ENCODE data around the gene PDK3. TPM values are rescaled to one million over a fixed set of nuclear protein-coding genes. Genes with fewer than 3 reads are reported as not detected.

Gene PDK3
- total RNA-seq = 12.6 TPM

DNA sequence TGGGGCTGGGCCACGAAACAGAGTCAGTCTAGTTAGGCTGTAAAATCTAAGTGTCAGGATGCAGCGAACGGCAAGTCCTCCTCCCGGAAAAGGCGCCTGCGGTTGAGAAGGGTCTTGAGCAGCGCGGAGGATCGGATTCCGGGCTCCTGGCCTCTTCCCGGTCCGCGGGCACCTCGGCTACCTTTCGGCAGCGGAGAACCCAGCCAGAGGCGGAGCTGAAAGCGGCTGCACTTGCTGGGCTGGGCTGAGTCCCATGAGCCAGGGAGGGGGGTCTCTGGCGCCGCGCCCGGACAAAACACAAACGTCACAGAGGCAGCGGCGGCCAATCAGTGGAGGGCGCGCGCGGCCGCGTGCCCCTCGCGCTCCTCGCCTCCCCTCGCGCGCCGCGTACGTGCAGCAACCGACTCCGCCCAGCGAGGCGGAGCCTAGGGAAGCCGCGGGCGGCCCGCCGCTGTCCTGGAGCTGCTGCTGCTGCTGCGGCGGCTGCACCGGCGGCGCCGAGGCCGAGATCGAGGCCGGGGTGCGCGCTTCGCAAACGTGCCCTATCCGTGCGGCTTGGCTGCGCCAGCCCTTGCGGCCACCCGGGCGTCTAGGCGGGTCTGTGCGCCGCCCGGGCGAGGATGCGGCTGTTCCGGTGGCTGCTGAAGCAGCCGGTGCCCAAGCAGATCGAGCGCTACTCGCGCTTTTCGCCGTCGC lies at the start of gene PDK3:
Gene PDK3, plus strand, starts transcription at position 451 of the 696 bp plus-strand sequence. Its CDS starts 170 bp downstream, at position 621.
- ATAC-seq = peak; percentile 98
- DNase-seq (ENCODE audit: low spot score) = peak; percentile 94

DNA sequence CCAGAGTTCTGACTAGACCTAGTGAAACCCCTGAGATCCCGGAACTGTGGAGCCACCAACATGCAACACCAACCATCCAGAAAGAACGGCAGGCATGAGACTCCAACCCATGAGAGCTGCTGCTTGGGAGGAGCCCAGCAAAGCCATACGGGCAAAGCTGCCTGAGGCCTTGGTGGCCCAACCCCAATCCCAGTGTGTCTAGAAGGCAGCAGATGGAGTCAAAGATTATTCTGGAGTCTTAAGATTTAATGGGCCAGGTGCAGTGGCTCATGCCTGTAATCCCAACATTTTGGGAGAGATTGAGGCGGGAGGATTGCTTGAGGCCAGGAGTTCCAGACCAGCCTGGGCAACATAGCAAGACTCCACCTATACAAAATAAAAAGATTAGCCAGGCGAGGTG lies 49.2 kb upstream of the PDK3 start:
- ATAC-seq (no peak), DNase-seq (ENCODE audit: low spot score) (no peak)

DNA sequence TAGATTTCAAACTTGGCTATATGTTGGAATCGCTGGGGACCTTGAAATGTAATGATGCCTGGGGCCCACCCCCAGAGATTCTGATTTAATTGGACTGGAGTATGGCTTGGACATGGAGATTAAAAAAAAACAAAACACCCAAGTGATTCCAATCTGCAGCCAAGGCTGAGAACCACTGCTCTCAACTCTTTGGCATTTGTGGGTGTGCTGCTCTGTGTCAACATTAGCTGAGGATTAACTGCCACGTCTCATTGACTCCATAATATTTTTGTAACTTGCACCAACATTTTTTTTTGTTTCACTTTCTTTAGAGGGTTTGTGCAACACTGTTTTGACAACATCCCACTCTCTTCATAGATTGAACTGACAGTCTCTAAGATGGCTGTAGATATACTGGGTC lies 41.1 kb upstream of the PDK3 start:
- DNase-seq (ENCODE audit: low spot score) = no peak
- ATAC-seq = no peak

DNA sequence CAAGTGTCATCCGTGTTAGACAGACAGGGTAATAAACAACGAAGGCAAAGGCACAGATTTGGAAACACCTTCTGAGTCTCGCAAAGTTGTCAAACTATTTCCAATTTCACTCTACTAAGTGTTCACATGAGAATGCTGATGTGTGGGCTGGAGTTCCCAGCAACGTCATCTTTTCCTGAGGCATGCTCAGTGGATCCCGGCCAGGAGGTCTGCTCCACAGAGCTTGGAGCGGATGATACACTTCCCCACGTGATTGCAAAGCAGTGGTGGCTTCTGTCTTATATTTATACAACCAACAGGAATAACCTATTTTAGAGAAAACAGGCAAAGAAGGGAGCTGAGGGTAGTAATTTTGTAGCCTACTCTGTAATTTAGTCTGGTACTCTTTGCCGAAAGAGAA lies 40.1 kb upstream of the PDK3 start:
- DNase-seq (ENCODE audit: low spot score) = no peak
- ATAC-seq = no peak

DNA sequence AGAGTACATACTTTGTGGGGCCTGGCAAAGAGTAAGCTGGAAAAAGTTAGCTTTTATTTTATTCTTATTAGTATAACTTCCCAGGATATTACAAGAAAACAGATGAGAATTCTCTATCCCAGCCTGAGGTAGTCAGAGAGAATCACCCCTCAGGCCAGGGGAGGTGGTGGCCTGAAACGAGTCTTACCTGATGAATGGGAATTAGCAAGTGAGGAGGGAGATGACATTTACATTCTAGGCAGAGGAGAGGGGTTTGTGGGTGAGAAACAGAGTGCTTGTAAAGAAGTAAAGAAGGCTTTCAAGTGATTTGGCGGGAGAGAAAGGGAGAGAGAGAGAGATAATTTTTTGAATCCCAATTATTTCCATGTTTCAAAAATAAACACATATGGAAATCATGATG lies 39.3 kb upstream of the PDK3 start:
- ATAC-seq (no peak), DNase-seq (ENCODE audit: low spot score) (no peak)

DNA sequence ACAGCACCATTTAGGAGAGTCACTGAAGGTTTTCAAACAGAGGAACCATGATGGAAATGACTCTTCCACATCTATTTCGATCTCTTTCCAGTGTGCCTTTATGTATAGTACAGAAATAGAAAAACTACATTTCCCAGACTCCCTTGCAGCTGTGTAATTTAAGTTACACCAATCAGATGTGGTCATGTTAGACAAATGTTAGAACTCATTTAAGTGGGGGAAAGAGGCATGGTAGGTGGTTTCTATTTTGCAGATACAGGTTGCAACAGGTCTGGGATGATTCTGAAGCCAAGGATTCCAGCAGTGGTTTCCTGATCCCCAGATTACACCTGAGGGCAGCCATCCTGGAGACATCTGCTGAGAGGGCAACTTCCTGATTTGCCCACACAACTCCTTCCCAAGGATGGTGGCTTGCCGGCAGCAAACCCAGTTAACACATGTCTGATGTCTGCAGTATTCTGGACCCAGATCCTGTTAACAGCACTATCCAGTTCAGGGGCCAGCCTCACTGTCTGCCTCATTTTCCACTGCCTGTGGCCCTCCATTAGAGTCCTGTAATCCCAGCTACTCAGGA lies 38.7 kb upstream of the PDK3 start:
- ATAC-seq (no peak), DNase-seq (ENCODE audit: low spot score) (no peak)

DNA sequence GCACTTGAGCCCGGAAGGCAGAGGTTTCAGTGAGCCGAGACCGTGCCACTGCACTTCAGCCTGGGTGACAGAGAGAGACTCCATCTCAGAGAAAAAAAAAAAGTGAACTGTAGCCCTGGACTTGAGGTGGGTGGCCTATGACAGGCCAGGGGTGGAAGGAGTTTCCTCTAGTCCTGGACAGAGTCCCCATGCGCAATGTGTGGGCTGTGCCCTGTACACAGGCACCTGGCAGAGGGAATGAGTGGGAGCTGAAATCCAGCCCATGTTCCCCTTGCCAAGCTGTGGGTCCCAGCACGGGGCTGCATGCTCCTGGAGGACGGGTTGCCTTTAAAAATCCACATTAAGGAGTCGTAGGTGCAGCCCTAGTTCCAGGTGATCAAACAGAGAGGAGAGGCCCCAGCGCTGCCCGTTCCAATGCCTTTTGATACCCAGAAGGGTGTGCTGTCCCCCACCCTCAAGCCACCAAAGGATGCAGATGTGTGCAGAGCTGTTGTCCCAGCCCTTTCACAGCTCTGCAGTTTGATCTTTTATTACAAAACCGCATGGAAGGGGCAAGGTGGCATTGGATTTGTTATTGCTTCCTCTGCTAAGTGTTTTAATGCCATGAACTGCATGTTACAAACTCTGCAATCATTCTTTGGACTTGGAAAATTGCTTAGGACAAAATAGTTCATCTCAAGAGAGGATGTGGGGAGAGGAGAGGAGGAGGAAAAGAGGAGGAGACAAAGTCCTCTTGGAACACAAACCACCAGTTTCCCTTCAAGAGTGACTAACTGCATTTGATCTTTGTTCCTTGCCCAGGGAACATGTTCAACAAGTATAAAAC lies 38.0 kb upstream of the PDK3 start:
- DNase-seq (ENCODE audit: low spot score) (no peak), ATAC-seq (peak; percentile 79)

DNA sequence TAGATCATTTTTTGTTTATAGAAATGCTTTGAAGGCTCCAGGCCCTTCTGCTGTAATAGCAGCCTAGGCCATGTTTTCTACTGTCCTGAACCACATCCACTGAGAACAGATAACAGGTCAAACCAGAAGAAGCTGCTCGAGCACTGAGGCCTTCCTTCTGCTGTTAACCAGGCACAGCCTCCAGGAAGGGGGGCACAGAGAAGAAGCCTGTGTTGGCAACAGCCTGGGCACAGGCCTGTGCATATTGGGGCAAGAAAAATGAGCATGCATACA lies 37.4 kb upstream of the PDK3 start:
- DNase-seq (ENCODE audit: low spot score) (no peak), ATAC-seq (no peak)

DNA sequence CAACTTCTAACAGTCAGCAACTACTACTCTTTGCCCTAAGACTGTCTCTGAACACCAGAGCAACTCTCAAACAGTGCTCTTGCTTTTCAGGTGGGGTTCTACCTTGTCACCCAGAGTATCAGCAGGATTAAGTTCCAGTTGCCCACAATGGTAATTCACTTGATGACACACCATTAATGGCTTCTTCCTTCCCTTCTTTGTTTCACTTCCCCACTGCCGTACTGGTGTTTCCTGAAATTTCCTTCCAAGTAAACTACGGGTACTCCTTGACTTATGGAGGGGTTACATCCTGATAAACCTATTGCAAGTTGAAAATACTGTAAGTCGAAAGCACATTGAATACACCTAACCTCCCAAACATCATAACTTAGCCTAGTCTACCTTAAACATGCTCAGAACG lies 36.6 kb upstream of the PDK3 start:
- no peak for ATAC-seq
- DNase-seq (ENCODE audit: low spot score) = no peak

DNA sequence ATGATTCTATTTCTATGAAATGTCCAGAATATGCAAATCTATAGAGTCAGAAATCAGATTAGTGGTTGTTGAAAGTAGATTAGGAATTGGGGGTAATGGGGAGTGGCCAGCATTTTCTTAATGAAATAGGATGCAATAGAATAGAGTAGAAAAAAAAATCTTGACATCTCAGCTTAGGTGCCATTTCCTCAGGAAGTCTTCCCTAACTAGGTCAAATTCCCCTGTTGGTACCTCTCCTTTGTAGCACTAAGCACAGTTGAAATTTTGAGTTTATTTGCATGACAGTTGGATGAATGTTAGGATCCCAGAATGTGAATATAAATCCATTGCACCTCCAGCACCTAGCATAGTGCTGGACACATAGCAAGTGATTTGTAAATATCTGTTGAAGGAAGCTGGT lies 30.0 kb upstream of the PDK3 start:
- DNase-seq (ENCODE audit: low spot score) (no peak), ATAC-seq (no peak)

DNA sequence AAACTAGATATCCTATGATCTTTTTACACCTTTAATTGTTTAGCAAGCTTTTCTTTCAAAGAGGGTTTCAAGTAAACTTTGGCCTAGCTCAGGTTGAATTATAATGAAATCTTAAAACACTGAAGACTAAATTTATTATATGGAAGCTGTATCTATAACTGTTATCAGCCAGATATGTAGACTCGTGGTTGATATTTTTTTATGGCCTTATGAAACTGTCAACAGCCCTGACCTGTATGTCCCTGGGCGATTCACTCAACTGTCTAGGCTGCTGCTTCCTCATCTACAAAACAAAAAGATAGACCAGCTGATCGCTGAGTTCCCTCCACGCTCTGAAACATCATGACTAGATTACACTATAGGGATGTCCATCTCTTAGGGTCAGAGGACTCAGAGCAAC lies 21.2 kb upstream of the PDK3 start:
- ATAC-seq (no peak), DNase-seq (ENCODE audit: low spot score) (no peak)

DNA sequence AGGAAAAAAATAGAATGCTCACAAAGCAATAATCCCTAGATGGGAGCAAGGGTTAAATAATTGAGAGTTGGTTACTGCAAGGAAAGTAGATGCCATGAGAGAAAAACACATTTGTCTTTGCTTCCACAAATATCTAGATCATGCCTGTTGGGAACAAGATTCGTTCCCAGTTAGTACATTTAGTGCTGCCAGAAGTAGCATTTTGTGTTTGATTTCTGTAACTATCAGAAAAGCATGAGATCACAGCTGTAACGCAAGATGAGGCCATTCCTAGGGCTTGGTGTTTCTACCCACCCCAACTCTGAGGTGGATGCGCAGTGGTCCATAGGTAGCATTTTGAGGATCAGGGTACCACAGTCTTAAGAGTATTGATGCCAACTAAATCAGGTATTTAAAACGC lies 20.4 kb upstream of the PDK3 start:
- DNase-seq (ENCODE audit: low spot score) (no peak), ATAC-seq (no peak)

DNA sequence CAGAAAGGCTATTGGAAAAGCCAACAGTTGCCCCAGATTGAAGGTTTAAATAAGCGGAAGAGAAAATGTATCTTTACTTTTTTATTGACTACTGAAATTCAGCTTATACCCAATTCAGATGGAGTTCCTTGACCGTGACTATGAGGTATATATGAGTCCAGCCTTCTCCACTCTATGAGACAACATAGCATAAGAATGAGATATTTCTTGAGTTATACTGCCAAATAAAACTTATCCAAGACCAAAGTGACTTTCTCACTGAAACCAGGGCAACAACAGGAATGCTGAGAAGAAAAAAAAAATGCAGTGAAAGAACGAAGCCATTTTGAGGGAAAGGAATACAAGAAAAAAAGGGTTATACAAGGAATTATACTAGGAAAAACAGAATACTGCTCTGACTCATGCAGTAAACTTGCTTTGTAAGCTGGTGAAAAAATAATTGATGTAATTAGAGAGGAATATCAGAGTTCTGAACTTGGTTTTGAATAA lies 16.3 kb upstream of the PDK3 start:
- ATAC-seq (no peak), DNase-seq (ENCODE audit: low spot score) (no peak)

DNA sequence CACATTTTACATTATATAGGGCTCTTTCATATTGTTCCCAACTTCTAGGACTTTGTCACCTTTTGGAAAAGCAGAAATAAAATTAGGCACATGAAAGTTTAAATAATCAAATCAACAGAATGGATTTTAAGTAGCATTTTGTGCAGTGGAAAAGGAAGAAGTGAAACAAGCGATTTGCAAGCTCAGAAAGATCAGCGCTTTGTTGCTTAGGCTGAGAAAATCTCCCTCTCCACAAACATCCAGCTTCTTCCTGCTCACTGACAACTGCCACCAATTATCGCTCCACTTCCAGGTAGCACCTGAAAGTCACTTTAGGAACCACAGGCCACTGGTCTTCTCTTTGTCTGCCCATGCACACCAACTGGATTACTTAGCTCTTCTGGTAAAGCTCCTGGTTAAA lies 2.0 kb upstream of the PDK3 start:
- ATAC-seq = no peak
- no peak for DNase-seq (ENCODE audit: low spot score)

DNA sequence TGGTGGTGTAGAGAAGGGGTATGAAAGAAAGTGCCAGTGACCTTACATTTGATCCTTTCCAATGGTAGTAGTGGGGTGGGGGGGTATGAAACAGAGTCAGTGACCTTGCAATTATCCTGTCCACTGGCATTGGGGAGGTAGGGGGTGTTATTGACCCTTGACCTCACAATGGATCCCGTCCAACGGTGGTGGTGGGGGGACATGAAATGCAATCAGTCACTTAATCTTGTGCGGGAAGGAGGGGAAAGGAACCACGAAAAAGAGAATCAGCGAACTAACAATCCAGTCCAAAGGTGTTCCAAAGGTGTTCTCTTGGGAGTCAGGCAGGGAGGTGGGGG lies 619 bp upstream of the PDK3 start:
- DNase-seq (ENCODE audit: low spot score) (no peak), ATAC-seq (peak; percentile 70)

DNA sequence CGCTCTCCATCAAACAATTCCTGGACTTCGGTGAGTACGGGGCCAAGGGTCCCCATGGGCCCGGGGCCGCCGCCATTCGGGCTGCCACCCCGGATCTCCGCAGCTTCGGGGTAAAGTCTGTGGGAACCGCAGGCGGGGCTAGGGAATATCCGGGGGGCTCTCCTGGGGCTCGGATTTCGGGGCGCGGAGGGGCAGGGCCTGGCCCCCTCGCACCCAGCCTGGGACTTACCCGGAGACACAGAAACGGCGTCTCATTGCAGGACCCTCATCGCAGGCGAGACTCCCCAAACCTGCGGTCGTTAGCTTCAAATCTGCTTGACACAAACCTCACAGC lies 413 bp downstream of the PDK3 start:
- no peak for DNase-seq (ENCODE audit: low spot score)
- ATAC-seq = no peak

DNA sequence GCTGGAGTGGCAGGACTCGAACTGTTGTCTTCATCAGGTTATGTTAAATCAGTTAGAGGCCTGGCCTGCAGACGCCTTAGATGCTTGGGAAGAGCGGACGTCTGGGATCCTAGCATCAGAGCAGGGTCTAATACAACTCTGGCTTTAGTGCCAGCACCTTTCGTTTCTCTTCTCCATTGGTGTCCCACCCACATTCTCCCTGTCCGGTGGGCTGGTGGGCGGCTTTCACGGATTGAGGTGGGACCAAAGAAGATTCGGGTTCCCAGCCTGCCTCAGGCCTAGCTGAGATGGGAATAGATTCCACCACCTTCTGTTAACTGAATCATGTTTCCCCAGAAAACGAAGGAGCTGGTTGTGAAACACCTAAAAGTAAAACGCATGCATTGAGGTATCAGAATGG lies 939 bp downstream of the PDK3 start:
- ATAC-seq (no peak), DNase-seq (ENCODE audit: low spot score) (no peak)

DNA sequence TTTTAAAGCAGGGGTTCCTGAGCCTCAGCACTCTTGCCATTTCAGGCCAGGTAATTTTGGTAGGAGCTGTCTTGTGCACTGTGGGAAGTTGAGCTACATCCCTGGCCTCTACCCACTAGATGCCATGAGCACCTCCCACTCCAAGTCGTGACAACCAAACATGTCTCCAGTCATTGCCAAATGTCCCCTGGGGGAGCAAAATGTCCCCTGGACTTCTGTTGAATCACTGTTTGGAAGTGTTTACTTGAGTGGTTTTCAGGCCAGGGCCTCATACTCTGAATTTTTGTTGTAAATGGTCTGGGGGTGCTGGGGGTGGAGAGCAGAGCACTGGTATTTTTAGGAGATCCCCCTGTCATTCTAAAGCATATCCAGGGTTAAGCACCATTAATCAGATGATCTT lies 3.2 kb downstream of the PDK3 start:
- ATAC-seq = no peak
- DNase-seq (ENCODE audit: low spot score) = no peak

DNA sequence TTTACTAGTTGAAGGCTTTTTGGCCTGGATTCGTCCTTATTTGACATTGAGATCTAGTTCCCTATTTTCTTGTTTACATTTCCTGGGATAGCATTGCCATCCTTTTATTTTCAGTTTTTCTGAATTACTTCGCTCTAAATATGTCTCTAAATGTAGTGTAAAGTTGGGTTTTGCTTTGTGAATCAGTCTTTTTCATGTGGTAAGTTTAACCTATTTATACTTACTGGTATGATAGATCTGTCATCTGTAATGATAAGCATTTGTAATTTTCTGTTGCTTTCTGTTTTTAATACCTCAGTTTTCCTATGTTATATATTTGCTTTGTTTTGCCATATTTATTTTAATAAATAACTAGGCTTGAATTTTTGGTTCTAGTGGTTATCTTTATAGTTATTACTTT lies 6.7 kb downstream of the PDK3 start:
- no peak for ATAC-seq

DNA sequence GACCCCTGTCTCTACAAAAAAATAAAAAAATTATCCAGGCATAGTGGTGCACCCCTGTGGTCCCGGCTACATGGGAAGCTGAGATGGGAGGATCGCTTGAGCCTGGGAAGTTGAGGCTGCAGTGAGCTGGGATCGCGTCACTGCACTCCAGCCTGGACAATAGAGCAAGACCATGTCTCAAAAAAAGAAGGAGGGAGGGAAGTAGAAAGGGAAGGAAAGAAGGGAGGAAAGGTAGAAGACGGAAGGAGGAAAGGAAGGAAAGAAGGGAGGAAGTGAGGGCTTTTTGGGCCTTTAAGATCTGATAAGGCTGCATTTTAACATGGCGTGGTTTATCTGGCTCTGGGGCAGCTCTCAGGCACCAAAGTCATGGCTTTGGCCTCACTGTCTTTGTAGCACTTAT lies 10.4 kb downstream of the PDK3 start:
- no peak for DNase-seq (ENCODE audit: low spot score)
- no peak for ATAC-seq

More for the DNA sequence above, 6.7 kb downstream of the PDK3 start:
- no peak for DNase-seq (ENCODE audit: low spot score)

DNA sequence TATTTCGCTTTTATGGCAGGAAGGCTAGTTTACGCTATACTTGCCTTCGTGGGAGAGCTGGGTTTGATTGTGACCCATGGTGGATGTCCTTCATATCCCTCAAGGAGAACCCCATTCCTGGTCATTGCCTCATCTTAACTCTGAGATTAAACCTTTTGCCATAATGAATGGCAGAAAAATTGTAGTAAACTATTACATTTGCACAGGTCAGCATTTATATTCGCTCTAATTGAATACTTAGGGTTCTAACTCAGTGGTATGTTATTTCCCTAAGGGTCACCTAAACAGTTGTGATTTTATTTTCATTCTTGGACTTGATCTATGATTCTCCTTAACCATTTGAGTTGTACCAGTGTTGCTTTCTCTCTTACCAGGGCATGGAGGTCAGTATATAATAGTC lies 13.4 kb downstream of the PDK3 start:
- DNase-seq (ENCODE audit: low spot score) (no peak), ATAC-seq (no peak)

DNA sequence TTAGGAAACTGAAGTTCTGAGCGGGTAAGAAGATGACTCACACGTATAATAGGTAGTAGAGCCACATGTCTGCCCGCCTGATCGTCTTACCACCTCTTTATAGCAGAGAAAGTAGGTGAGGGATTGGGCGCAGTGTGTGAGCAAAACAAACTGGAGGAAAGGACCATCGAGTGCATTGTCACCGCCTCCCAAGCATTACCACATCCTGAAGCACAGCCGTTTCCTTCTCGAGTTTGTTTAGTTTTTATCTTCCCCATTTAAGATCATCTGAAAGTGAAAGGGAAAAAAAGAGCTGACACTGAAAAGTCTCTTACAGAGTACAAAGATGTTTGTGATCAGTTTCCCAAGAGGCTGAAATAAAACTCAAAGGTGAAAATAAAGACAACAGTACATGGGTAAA lies 14.8 kb downstream of the PDK3 start:
- DNase-seq (ENCODE audit: low spot score) (no peak), ATAC-seq (peak; percentile 64)

All from left lobe of liver (tissue), 2 donors.